WERI-Rb-1 (cell line): ENCODE measurements around the gene MNDA.

Experiments used
- DNase-seq: peaks from one replicate; pipeline ENCODE4 v3.0.0-alpha.2; 2020
- H3K27ac ChIP-seq: fragments of 250-450 bp; sonication (Bioruptor Pico); 2 replicates; pipeline ENCODE4 v1.5.1; 2020; ENCODE audit warnings: mild to moderate bottlenecking, moderate library complexity
- H3K27me3 ChIP-seq: fragments of 250-450 bp; sonication (Bioruptor Pico); 2 replicates; pipeline ENCODE4 v1.5.1; 2021; ENCODE audit warnings: mild to moderate bottlenecking, low read depth, moderate library complexity; ENCODE audit not compliant: insufficient read depth, severe bottlenecking
- H3K36me3 ChIP-seq: fragments of 250-450 bp; sonication (Bioruptor Pico); 2 replicates; pipeline ENCODE4 v1.5.1; 2020; ENCODE audit warnings: mild to moderate bottlenecking, moderate library complexity
- H3K4me3 ChIP-seq: 2 replicates; pipeline ENCODE4 v1.5.1; 2011; ENCODE audit warnings: low read depth, mild to moderate bottlenecking, control low read depth, low read length
- H3K9me3 ChIP-seq: fragments of 250-450 bp; sonication (Bioruptor Pico); 2 replicates; pipeline ENCODE4 v1.5.1; 2021; ENCODE audit warnings: mild to moderate bottlenecking, moderate library complexity; ENCODE audit not compliant: severe bottlenecking
- TF ChIP-seq, protein P1 (sequence below): IDR thresholded peaks from 2 replicates; pipeline ENCODE4 v1.5.1; 2011; ENCODE audit warnings: low read depth, mild to moderate bottlenecking, control low read depth, inconsistent platforms, low read length

Gene MNDA

DNA sequence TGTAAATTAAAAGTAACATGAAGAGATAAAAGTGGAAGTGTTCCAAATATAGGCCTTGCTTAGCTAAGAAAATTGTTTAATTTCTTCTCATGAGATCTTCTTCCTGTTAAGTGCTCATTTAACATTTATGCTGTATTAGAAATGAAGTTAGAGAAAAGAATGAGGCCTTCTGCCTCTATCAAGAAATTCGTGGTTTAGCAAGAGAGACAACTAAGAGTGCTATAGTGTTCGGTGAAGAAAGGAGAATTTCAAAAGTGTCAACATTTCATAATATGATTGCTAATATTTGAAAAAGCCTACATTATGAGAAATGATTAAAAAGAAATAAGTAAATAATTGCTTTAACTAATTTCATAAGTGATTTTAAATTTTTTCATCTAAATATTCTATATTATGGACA is 18.8 kb upstream of the MNDA start:
- H3K27me3 ChIP-seq, result peaks cover 81% of the 10 kb centered on the region
- H3K36me3 ChIP-seq, result no peaks in the 10 kb centered on the region
- no peak for DNase-seq
- TF ChIP-seq, protein P1, sequence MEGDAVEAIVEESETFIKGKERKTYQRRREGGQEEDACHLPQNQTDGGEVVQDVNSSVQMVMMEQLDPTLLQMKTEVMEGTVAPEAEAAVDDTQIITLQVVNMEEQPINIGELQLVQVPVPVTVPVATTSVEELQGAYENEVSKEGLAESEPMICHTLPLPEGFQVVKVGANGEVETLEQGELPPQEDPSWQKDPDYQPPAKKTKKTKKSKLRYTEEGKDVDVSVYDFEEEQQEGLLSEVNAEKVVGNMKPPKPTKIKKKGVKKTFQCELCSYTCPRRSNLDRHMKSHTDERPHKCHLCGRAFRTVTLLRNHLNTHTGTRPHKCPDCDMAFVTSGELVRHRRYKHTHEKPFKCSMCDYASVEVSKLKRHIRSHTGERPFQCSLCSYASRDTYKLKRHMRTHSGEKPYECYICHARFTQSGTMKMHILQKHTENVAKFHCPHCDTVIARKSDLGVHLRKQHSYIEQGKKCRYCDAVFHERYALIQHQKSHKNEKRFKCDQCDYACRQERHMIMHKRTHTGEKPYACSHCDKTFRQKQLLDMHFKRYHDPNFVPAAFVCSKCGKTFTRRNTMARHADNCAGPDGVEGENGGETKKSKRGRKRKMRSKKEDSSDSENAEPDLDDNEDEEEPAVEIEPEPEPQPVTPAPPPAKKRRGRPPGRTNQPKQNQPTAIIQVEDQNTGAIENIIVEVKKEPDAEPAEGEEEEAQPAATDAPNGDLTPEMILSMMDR, result no peak
- H3K27ac ChIP-seq, result no peak overlapping the region
- no peak overlapping the region for H3K4me3 ChIP-seq
- peaks cover 3% of the 10 kb centered on the region for H3K9me3 ChIP-seq

DNA sequence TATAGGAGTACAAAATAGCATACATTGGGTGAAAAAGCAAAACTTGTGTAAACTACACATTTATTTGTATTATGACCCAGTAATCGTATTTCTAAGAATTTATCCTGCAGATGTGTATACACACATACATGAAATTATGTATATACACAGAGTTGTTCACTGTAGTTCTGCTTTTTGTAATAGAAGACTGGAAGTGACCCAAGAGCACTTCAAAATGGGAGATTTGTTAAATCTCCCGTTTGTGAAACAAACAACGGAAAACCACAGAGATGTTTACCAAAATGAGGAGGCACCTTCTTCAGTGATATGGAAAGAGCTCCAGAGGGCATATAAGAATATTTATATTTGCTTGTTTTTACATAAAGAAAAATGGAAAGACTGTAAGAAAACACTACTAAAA is 18.0 kb upstream of the MNDA start:
- no peak overlapping the region for H3K27ac ChIP-seq
- TF ChIP-seq, protein P1, result no peak
- H3K4me3 ChIP-seq, result no peak overlapping the region
- H3K9me3 ChIP-seq, result no peaks in the 10 kb centered on the region
- no peaks in the 10 kb centered on the region for H3K36me3 ChIP-seq
- no peak for DNase-seq
- H3K27me3 ChIP-seq, result peaks cover 76% of the 10 kb centered on the region

DNA sequence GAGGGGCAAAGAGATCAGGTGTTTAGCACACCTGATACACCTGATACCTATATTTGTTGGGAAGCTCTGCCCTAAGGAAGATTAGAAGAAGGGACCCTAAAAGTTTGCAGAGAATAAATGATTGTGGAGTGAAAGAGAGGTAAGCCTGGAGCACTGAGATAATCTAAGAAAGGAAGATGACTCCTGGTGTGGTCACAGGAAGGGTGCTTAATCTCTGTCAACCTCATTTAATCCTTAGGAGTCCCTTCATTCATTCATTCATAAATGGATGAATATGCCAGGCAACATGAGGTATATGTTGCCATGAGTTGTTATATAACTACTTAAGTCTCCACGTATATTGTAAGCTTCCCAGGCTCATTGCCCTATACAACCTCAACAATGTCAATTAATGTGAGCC is 16.2 kb upstream of the MNDA start:
- Histone ChIP-seq H3K36me3 (no peaks in the 10 kb centered on the region), H3K27me3 (peaks cover 63% of the 10 kb centered on the region), H3K4me3 (no peak overlapping the region), H3K9me3 (no peaks in the 10 kb centered on the region), H3K27ac (no peak overlapping the region)
- TF ChIP-seq, protein P1, result no peak
- DNase-seq, result no peak

DNA sequence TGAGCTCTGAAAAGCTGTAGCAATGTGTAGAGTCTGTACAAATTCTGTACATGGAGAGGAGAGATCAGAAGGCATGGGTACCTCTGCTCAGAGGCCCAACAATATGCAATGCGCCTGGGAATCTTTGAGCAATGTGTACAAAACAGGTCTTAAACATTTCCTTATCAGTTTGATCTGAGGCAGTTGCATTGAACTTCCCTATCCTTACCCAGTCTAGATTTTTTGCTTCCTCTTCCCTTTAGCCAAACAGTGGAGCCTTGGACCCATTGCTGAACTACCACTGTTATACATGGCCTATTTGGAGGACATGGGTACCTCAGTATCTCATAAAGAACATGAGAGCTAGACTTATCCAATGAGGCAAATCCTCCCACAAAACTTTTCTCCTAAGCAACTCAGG is 12.6 kb upstream of the MNDA start:
- peaks cover 41% of the 10 kb centered on the region for H3K27me3 ChIP-seq
- no peak for DNase-seq
- no peaks in the 10 kb centered on the region for H3K9me3 ChIP-seq
- no peak overlapping the region for H3K4me3 ChIP-seq
- TF ChIP-seq, protein P1, result no peak
- no peaks in the 10 kb centered on the region for H3K36me3 ChIP-seq
- no peak overlapping the region for H3K27ac ChIP-seq

DNA sequence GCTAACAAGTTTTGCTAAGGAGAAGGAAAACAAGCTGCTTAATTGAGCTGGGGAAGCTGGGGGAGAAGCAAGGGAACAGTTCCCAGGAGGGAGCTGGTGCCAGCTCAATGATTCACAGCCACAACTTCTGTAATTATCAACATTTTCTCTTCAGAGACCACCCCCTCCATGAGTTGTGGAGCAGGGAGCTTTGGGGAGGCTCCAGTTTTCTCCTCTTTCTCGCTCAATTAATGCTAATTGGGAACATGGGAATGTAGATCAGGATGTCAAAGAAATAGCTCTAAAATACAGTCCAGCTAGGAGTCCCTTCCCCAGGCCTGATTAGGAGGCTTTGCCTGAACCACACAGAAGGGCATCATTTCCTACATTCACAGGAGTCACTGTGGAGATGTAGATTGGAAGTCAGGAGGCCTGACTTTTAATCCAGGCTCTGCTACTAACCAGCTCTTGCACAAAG is 12.1 kb upstream of the MNDA start:
- Histone ChIP-seq H3K27me3 (peaks cover 42% of the 10 kb centered on the region), H3K4me3 (no peak overlapping the region), H3K36me3 (no peaks in the 10 kb centered on the region), H3K9me3 (no peaks in the 10 kb centered on the region), H3K27ac (no peak overlapping the region)
- TF ChIP-seq, protein P1, result no peak
- DNase-seq, result no peak
